Endothelial cell of umbilical vein (primary cell): Measurements from ENCODE around the gene RNF175. TPM values are rescaled to one million over a fixed set of nuclear protein-coding genes. Genes with fewer than 3 reads are reported as not detected.

Experiments used
- BruUV-seq: library from RNA; stranded (reverse); fragments of 400-500 nt; replicated peaks from 2 replicates; lab custom pipeline; 2021; lab: Mats Ljungman, UMichigan
- CTCF ChIA-PET: fragments of 300-600, 350-600 bp; sonication (Branson Sonifier 250); formaldehyde crosslinking; loops from one replicate; lab custom pipeline; 2021; ENCODE audit warnings: antibody characterized with exemption, inconsistent platforms; lab: Charles Lee
- POLR2A ChIA-PET: fragments of 300-600, 350-600 bp; sonication (Branson Sonifier 250); formaldehyde crosslinking; loops from one replicate; lab custom pipeline; 2021; ENCODE audit warnings: antibody characterized with exemption, inconsistent platforms; lab: Charles Lee
- DNase-seq: peaks from one replicate; pipeline ENCODE4 v3.0.0-alpha.2; 2011; ENCODE audit warnings: low read depth, low spot score
- FAIRE-seq: peaks from 2 replicates; lab custom pipeline; 2011; peaks lifted over from hg19 to GRCh38; lab: Jason Lieb, UNC
- H2AFZ ChIP-seq: 2 replicates; pipeline ENCODE4 v1.6.0; 2012; ENCODE audit warnings: low read depth, low read length, control low read depth, inconsistent platforms
- H3K27ac ChIP-seq: 2 replicates; pipeline ENCODE4 v1.5.1; 2011; ENCODE audit warnings: low read depth, mild to moderate bottlenecking, control low read depth, low read length, moderate library complexity; ENCODE audit not compliant: insufficient read depth
- H3K27me3 ChIP-seq, 2 experiments: 2 replicates each; pipeline versions ENCODE4 v1.6.0 to v1.6.1; 2011; ENCODE audit warnings: low read length in 2 of 2, mixed read lengths in 1 of 2; ENCODE audit not compliant: control insufficient read depth in 2 of 2, insufficient read depth in 2 of 2
- H3K36me3 ChIP-seq, 2 experiments: 2 replicates in 1 of 2; 3 replicates in 1 of 2; pipeline ENCODE4 v1.5.1; 2011; ENCODE audit warnings: low read length in 2 of 2, mild to moderate bottlenecking in 1 of 2, moderate library complexity in 1 of 2; ENCODE audit not compliant: control insufficient read depth in 2 of 2, insufficient read depth in 2 of 2; ENCODE audit errors: extremely low read depth in 1 of 2
- H3K4me1 ChIP-seq: 3 replicates; pipeline ENCODE4 v1.5.1; 2011; ENCODE audit warnings: mild to moderate bottlenecking, low read length; ENCODE audit not compliant: control insufficient read depth, insufficient read depth; ENCODE audit errors: extremely low read depth
- H3K4me2 ChIP-seq: 2 replicates; pipeline ENCODE4 v1.6.1; 2011; ENCODE audit warnings: low read length, control low read depth, mixed read lengths; ENCODE audit not compliant: insufficient read depth
- H3K4me3 ChIP-seq, 3 experiments: fragments of 200-600 bp in 1 of 3; sonication (generic), shearing (Covaris generic) in 1 of 3; replicated peaks in 1 of 3; 2 replicates each; pipeline ENCODE4 v1.5.1; 2011 to 2016; ENCODE audit warnings: control low read depth in 3 of 3, low read length in 3 of 3, mild to moderate bottlenecking in 2 of 3, inconsistent platforms in 1 of 3, low read depth in 1 of 3, moderate library complexity in 1 of 3; ENCODE audit not compliant: insufficient read depth in 1 of 3
- H3K79me2 ChIP-seq: 2 replicates; pipeline ENCODE4 v1.6.0; 2012; ENCODE audit warnings: low read length, inconsistent platforms; ENCODE audit not compliant: control insufficient read depth, insufficient read depth
- H3K9ac ChIP-seq: replicated peaks from 2 replicates; pipeline ENCODE3; 2011; ENCODE audit warnings: low read length, control low read depth; ENCODE audit not compliant: insufficient read depth; ENCODE audit errors: extremely low read depth
- H3K9me1 ChIP-seq: replicated peaks from 3 replicates; pipeline ENCODE4 v1.6.0; 2011; ENCODE audit warnings: mild to moderate bottlenecking, low read length; ENCODE audit not compliant: control insufficient read depth, insufficient read depth; ENCODE audit errors: extremely low read depth
- H3K9me3 ChIP-seq: replicated peaks from 2 replicates; pipeline ENCODE4 v1.5.1; 2012; ENCODE audit warnings: low read length, inconsistent platforms; ENCODE audit not compliant: control insufficient read depth, insufficient read depth
- H4K20me1 ChIP-seq: replicated peaks from 2 replicates; pipeline ENCODE3; 2011; ENCODE audit warnings: mild to moderate bottlenecking, low read length; ENCODE audit not compliant: control insufficient read depth, insufficient read depth; ENCODE audit errors: extremely low read depth
- EZH2 ChIP-seq: IDR thresholded peaks from 2 replicates; pipeline ENCODE4 v1.6.1; 2012; ENCODE audit warnings: borderline replicate concordance, low read depth, mild to moderate bottlenecking, moderate library complexity, low read length, inconsistent platforms; ENCODE audit not compliant: severe bottlenecking
- FOS ChIP-seq: IDR thresholded peaks from 2 replicates; pipeline ENCODE4 v1.6.1; 2011; ENCODE audit warnings: mild to moderate bottlenecking, low read length, moderate library complexity, borderline replicate concordance; ENCODE audit not compliant: insufficient read depth
- GATA2 ChIP-seq: IDR thresholded peaks from 2 replicates; pipeline ENCODE4 v1.7.0; 2011; ENCODE audit warnings: low read depth, mild to moderate bottlenecking, moderate library complexity, mixed read lengths, low read length; ENCODE audit not compliant: insufficient read length, insufficient read depth
- JUN ChIP-seq: IDR thresholded peaks from 2 replicates; pipeline ENCODE4 v1.6.1; 2011; ENCODE audit warnings: borderline replicate concordance, low read depth; ENCODE audit not compliant: insufficient read length, insufficient read depth
- MYC ChIP-seq: IDR thresholded peaks from one replicate; pipeline ENCODE4 v1.6.1; 2011; ENCODE audit warnings: mild to moderate bottlenecking, low read depth, low read length
- POLR2A ChIP-seq: IDR thresholded peaks from 2 replicates; pipeline ENCODE4 v1.6.1; 2012; ENCODE audit warnings: low read depth, mild to moderate bottlenecking, control low read depth, low read length
- POLR2AphosphoS5 ChIP-seq: IDR thresholded peaks from 2 replicates; pipeline ENCODE4 v1.6.1; 2012; ENCODE audit warnings: low read depth, mild to moderate bottlenecking, control low read depth, low read length, moderate library complexity; ENCODE audit not compliant: insufficient read depth
- dilution Hi-C: fragments of 300-500 bp; cut with MboI; formaldehyde crosslinking; loops from one replicate; pipeline ENCODE4 v1.15.0; 2019; ENCODE audit warnings: low sequenced_read_pairs; ENCODE audit not compliant: extremely low pct_ligation_motif_present
- intact Hi-C: fragments of 100-400 bp; cut with micrococcal nuclease; formaldehyde crosslinking; loops from one replicate; pipeline ENCODE4 v1.10.0; 2022
- polyA plus RNA-seq, 4 experiments: library from polyadenylated mRNA; depleted of rRNA in 3 of 4; stranded (reverse) in 3 of 4; unstranded in 1 of 4; fragments of >200 nt; gene quantifications; 2 replicates each; pipeline versions ENCODE4 v1.2.1 to v1.2.3, GENCODE V29; 2011 to 2012; ENCODE audit warnings: missing spikeins in 1 of 4
- total RNA-seq: library from RNA; stranded (reverse); gene quantifications from 2 replicates; pipeline ENCODE4 v1.2.3, GENCODE V29; 2021
- TF ChIP-seq, protein P1 (sequence below), 2 donors: IDR thresholded peaks; 1 replicate in 1 of 2; 2 replicates in 1 of 2; pipeline ENCODE4 v1.5.1; 2011; ENCODE audit warnings: low read length in 2 of 2, mild to moderate bottlenecking in 2 of 2, moderate library complexity in 2 of 2, control low read depth in 1 of 2, inconsistent platforms in 1 of 2, low read depth in 1 of 2; ENCODE audit not compliant: insufficient read depth in 1 of 2; ENCODE audit errors: extremely low read depth in 1 of 2
- TF ChIP-seq, protein P2 (sequence below): IDR thresholded peaks from 2 replicates; pipeline ENCODE4 v1.6.1; 2011; ENCODE audit not compliant: insufficient read depth, insufficient read length

RNF175 gene
- total and polyA plus RNA-seq, 2 donors (not counting 3 experiments of a cell fraction or from before 2014, with no cell fraction given): not detected

DNA sequence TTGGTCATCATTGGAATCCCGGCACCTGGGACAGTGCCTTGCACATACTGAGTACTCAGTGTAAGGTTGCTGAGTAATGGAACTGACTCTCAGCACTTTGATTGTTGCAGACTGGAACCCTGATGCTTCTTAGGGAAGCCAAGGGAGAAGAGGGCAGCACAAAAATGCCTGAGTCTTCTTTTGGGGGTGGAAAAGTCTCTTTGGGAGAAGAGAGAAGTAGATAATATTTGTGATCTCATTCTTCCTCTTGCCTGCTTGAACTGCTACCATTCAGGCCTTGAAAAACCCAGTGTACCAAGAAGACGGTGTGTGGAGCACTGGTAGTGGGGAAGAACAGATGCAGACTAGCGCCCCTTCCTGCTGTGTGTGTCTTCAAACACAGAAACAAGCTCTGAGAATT, 16.8 kb upstream of the RNF175 start:
- intact Hi-C loops (no loop called here), dilution Hi-C loops (no loop called here)
- no peak for TF ChIP-seq GATA2
- TF ChIP-seq JUN: no peak
- TF ChIP-seq, protein P1, sequence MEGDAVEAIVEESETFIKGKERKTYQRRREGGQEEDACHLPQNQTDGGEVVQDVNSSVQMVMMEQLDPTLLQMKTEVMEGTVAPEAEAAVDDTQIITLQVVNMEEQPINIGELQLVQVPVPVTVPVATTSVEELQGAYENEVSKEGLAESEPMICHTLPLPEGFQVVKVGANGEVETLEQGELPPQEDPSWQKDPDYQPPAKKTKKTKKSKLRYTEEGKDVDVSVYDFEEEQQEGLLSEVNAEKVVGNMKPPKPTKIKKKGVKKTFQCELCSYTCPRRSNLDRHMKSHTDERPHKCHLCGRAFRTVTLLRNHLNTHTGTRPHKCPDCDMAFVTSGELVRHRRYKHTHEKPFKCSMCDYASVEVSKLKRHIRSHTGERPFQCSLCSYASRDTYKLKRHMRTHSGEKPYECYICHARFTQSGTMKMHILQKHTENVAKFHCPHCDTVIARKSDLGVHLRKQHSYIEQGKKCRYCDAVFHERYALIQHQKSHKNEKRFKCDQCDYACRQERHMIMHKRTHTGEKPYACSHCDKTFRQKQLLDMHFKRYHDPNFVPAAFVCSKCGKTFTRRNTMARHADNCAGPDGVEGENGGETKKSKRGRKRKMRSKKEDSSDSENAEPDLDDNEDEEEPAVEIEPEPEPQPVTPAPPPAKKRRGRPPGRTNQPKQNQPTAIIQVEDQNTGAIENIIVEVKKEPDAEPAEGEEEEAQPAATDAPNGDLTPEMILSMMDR (IDR thresholded peaks at IDR 0.05; ENCODE audit: extremely low read depth in 1 of 2, insufficient read depth in 1 of 2, low read depth in 1 of 2, low read length in 2 of 2): no peak
- TF ChIP-seq EZH2: no peak
- no peak for TF ChIP-seq MYC
- TF ChIP-seq POLR2AphosphoS5: no peak
- no peak for TF ChIP-seq FOS
- TF ChIP-seq POLR2A: no peak
- TF ChIP-seq, protein P2, sequence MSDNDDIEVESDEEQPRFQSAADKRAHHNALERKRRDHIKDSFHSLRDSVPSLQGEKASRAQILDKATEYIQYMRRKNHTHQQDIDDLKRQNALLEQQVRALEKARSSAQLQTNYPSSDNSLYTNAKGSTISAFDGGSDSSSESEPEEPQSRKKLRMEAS: no peak
- no peak overlapping the region for H3K4me3 ChIP-seq
- no peaks in the 10 kb centered on the region for H3K9me3 ChIP-seq
- H3K27ac ChIP-seq: no peak overlapping the region
- POLR2A ChIA-PET: no interaction called here
- BruUV-seq: no TSS peak
- DNase-seq (no peak), FAIRE-seq (no peak)
- no peak overlapping the region for H3K4me2 ChIP-seq
- H3K36me3 ChIP-seq: no peaks in the 10 kb centered on the region
- no peaks in the 10 kb centered on the region for H4K20me1 ChIP-seq
- no peaks in the 10 kb centered on the region for H3K79me2 ChIP-seq
- peaks cover 0 to 2% of the 10 kb centered on the region in 2 experiments for H3K27me3 ChIP-seq
- no peak overlapping the region for H2AFZ ChIP-seq
- H3K9me1 ChIP-seq: no peaks in the 10 kb centered on the region
- CTCF ChIA-PET: no interaction called here
- no peak overlapping the region for H3K9ac ChIP-seq
- H3K4me1 ChIP-seq: no peaks in the 10 kb centered on the region
